GM06990 (cell line): ENCODE results near the gene ORC2.

Source experiments
- DNase-seq: peaks from one replicate; pipeline ENCODE4 v3.0.0-alpha.2; 2011; ENCODE audit not compliant: insufficient read length; ENCODE audit errors: extremely low read depth
- H3K27me3 ChIP-seq: replicated peaks from 2 replicates; pipeline ENCODE4 v1.6.0; 2011; ENCODE audit warnings: low read length; ENCODE audit not compliant: control insufficient read depth, insufficient read depth
- H3K36me3 ChIP-seq: 2 replicates; pipeline ENCODE4 v1.5.1; 2011; ENCODE audit warnings: low read length; ENCODE audit not compliant: control insufficient read depth, insufficient read depth
- H3K4me3 ChIP-seq: replicated peaks from 2 replicates; pipeline ENCODE4 v1.5.1; 2011; ENCODE audit warnings: low read depth, mild to moderate bottlenecking, control low read depth, low read length
- TF ChIP-seq, protein P1 (sequence below): IDR thresholded peaks from 2 replicates; pipeline ENCODE4 v1.5.1; 2011; ENCODE audit warnings: low read length, control low read depth, mild to moderate bottlenecking, inconsistent platforms; ENCODE audit not compliant: insufficient read depth, poor library complexity, severe bottlenecking

Gene ORC2

DNA sequence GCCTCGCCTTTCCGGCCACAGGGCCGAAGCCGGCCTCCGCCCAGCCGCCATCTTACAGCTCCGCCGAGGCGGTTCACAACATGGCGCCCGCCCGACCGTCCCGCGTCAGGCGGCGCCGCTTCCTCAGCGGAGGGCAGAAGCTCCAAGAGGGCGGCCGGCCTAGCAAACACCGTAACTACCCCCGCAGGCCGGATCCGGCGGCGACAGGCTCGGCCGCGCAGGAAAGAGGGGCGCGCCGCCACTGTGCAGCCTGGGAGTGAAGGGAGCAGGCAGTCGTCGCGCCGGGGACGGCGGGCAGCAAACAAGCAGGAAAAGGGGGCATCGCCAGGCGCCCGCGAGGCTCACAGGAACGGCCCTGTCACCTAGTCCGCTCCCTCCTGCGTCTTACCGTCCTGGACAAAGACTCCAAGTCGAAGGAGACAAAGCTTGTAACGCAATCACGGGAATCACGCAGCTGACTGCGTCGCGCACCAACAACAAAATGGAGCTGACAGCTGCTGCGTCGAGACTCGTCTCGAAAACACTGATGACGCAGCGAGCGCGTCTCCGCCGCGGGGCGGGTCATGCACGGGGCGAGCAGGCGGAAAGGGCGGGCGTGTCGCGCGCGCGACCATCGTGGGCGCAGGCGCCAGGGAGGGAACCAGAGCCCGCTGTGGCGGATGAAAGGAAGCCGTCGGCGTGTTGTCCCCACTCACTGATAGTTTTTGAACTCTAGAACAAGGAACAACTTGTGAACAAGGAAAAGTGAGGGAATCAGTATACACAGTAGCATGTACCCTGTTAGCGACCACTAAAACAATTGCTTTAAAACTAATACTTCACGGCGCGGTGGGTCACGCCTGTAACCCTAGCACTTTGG is 99.1 kb downstream of the ORC2 start, which contains the start of gene CLK1:
Gene CLK1, minus strand, starts transcription at position 483 of the 859 bp plus-strand sequence. CDS start 2,796 bp downstream, outside the sequence.
- H3K4me3 ChIP-seq = peak within 1 kb of the TSS; percentile 100
- peaks cover 2% of the 10 kb centered on the region for H3K36me3 ChIP-seq
- H3K27me3 ChIP-seq = no peaks in the 10 kb centered on the region
- TF ChIP-seq, protein P1, sequence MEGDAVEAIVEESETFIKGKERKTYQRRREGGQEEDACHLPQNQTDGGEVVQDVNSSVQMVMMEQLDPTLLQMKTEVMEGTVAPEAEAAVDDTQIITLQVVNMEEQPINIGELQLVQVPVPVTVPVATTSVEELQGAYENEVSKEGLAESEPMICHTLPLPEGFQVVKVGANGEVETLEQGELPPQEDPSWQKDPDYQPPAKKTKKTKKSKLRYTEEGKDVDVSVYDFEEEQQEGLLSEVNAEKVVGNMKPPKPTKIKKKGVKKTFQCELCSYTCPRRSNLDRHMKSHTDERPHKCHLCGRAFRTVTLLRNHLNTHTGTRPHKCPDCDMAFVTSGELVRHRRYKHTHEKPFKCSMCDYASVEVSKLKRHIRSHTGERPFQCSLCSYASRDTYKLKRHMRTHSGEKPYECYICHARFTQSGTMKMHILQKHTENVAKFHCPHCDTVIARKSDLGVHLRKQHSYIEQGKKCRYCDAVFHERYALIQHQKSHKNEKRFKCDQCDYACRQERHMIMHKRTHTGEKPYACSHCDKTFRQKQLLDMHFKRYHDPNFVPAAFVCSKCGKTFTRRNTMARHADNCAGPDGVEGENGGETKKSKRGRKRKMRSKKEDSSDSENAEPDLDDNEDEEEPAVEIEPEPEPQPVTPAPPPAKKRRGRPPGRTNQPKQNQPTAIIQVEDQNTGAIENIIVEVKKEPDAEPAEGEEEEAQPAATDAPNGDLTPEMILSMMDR = no peak
- DNase-seq = peak; percentile 97

DNA sequence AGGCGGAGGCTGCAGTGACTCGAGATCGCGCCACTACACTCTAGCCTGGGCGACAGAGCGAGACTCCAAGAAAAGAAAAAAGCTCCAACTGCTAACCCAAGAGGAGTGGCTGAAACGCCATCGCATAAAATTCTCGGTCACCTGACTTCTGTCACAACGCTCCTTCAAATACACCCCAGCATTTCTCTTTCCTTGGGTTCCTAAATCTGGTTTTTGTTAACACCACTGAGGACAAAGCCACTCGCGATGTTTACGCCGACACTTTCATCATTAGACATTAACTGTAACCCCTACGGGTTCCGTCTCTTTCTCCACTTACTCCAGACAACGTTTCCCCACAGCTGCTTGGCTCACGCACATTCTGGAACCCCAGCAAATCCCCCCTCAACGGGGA is 99.7 kb downstream of the ORC2 start:
- no peak for DNase-seq
- Histone ChIP-seq H3K27me3 (no peaks in the 10 kb centered on the region), H3K4me3 (peak overlapping the region; percentile 100)

DNA sequence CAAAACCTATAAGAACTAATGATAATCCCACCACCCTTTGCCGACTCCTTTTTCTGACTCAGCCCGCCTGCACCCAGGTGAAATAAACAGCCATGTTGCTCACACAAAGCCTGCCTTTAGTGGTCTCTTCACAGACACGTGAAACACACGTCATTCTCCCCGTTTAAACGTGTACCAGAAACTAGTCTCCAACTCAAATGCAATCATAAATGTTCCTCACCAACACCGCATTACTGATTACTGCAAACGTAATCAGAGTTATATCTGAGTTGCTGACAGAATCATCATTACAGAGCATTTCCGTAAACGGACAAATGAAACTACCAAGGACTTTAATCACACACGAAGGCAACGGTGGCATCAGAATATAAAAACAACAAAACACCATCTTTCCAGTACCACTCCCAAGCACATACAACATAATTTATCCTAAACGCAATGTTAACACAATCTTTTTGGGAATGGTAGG is 100.9 kb downstream of the ORC2 start:
- Histone ChIP-seq H3K27me3 (no peaks in the 10 kb centered on the region), H3K36me3 (peaks cover 2% of the 10 kb centered on the region)
- no peak for DNase-seq

More for the DNA sequence above, 99.7 kb downstream of the ORC2 start:
- peaks cover 2% of the 10 kb centered on the region for H3K36me3 ChIP-seq
- TF ChIP-seq, protein P1 = no peak

DNA sequence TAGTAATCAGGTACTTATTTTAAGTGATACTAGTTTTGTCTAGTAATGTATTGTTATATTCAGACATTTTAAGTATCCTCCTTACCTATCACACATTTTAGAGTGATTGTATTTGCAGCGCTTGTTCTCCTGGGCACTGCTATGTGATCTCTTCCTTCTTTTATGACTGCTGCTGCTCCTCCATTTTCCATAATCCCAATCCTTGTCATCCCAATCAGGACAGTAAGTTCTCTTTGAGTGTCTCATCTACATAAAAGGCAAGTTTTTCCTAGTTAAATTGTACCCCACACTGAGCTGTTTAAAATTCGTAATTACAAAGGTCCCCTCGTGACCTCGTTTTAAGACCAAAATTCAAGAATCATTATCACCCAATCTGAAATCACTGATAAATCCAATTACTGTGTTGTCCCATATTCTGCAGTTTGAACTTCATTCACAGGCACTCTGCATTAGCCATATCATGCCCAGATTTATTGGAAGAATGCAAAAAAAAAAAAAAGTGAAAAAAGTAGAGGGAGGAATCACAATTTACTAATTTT is 101.8 kb downstream of the ORC2 start:
- Histone ChIP-seq H3K27me3 (no peaks in the 10 kb centered on the region), H3K36me3 (peaks cover 6% of the 10 kb centered on the region), H3K4me3 (peak overlapping the region; percentile 100)
- TF ChIP-seq, protein P1 = no peak
- DNase-seq = no peak

More for the DNA sequence above, 100.9 kb downstream of the ORC2 start:
- TF ChIP-seq, protein P1 = no peak
- peak overlapping the region; percentile 100 for H3K4me3 ChIP-seq

DNA sequence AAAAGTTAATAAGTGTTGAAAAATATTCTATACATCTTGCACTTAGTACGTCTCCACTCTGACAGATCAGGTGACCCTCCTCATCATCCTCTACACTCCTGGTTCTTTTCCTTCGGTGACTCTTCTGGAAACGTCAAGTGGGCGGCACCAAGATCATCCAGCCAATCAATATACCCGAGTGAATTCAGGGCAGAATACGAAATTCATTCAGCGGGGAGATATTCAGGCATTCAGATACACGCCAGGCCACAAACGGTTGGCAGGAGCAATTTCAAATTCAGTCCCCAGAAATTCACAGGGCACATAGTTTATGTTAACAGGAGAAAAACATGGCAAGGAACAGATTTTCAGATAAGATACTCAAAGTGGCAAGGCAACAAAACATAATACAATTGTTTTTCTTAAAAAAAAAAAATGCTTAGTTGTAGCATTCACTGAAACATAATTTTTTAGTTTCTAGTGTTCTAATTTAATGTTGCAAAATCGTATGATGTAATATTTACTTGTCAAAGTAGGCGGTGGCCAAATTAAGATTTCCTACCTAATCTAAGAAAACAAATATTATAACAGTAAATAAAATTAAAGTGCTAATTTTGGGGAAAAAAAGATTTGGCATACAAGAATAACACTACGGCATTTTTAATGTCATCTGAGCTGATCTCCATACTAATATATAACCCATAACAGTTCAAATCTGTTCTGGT is 103.2 kb downstream of the ORC2 start:
- TF ChIP-seq, protein P1 = no peak
- H3K4me3 ChIP-seq = no peak overlapping the region
- DNase-seq = no peak
- H3K27me3 ChIP-seq = no peaks in the 10 kb centered on the region
- peaks cover 12% of the 10 kb centered on the region for H3K36me3 ChIP-seq
